IPS-NIHi7 (cell line): ENCODE data around the gene NEUROD2.
A peak's percentile ranks its signal among the peaks of the same experiment; 100 is the strongest.

ENCODE experiments used
- DNase-seq: peaks from one replicate; pipeline ENCODE4 v3.0.0; 2012; ENCODE audit warnings: mixed read lengths; ENCODE audit errors: extremely low spot score

Gene NEUROD2

DNA sequence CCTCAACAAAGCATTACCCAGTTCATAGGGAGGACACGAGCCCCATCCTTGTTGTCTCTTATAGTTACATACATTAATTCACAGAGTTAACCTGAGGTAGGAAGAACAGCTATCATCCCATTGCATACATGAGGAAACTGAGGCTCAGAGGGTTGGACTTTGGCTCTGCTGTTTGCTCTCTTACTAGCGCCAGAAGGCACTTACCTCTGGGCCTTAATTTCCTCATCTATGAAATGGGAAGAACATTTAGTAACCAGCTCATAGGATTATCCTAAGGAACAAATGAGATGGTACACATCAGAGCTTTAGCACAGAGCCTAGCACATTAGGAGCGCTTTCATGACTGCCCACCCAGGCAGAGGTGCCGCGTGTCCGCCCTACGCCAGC, 27.6 kb downstream of the NEUROD2 start:
- no peak for DNase-seq

DNA sequence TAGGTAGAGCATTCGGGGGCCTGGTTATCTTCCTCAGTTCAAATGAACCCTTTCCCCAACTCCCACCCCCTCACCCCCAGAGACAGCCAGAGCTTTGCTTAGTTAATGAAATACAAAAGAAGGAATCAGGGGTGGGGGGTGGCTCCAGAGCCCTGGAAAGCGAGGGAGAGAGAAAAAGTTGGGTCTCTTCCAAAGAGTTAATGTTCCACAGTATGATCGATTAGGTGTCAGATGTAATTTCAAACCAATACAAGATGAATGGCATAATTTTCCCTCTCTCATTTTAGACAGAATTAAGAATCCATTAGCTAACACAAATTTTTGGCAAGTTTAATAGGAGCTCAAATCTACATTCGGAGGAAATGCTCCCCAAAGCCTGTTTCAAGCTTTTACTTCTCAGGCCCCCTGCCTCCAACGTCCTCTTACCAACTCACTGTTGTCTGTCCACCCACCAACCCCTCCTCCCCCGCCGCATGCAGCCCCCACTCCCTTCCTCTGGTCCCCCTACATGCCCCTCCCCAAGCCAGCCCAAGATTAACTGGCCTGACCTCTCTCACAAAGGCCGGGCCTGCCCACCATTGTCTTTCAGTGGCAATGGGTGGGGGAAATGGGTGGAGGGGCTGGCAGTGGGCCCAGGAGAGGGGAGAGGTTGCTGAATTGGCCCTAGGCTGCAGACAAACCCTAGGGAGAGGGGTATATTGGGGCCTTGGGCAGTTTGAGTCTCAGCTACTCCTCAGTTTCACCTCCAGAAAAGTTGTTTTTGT, 28.2 kb downstream of the NEUROD2 start:
- peak; percentile 85 for DNase-seq

DNA sequence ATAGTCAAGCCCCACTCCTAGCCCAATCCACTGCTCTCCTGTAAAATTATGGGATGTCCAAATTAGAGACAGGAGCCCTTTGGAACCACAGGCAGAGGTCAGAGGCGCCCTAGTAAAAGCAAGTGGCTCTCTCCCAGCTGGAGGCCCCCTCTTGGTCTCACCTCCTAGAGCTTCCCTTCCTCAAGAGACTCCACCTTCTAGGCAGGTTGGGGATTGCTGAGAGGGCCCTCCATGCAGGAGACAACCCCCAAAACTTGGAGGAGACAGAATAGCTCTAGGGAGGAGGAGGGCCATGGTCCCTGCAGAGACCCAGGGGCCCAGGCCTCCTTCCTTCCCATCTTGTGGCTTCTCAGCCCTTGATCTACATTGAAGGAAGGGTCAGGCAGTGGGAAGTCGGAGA, 29.4 kb downstream of the NEUROD2 start:
- no peak for DNase-seq

DNA sequence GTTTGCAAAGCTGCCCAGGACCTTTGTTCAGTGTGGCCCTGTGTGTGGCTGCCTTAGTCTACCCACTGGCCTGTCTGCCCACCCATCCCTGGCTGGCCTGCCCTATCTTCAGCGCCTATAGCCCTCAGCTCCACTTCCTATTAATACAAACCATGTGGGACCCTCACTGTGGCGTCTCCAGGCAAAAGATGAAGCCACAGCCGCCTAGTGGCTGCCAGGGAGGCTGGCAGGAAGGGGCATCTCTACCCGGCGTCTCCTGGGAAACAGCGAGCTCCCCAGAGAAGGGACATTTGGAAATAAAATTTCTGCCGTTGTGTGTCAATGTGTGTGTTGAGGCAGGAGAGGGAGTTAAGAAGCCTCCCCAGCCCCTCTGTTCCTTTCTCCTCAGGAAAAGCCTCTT, 31.5 kb downstream of the NEUROD2 start:
- DNase-seq, result peak; percentile 67

DNA sequence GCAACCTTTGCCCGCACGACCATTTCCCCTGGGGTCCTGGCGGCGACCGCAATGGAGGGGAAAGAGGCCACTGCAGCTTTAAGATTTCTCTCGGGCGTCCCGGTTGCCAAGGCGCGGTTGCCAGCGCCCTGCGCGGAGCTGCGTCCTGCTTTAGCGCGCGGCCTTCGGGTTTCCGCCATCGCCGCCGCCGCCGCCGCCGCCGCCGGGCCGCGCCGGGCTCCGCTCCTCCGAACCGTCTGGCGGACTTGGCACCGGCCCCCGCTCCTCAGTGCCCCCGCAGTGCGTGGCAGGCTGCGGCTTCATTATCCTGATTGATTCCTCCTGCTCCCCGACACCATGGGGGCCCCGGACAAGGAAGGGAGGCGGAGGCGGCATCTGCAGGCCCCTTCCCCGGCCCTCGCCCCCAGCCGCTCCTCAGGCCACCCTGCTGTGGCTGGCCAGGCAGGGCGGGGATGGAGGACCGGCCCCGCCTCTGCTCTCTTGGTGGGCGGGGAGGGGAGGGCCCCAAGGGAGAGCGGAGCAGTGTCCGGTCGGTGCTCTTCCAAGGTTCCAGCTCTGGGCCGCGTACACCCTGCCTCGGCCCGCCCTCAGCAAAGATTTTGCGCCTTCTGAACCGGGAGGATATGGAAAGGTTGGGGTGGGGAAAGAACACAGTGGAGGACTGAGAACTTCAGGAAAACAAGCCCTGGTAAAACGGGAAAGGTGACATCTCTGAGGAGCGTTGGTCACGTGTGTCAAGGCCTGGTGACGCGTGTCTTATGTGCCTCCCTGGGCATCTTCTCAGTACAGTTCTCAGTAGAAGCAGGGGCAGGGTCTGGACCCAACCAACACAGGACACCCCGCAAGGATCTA, 34.0 kb downstream of the NEUROD2 start:
- DNase-seq, result peak; percentile 94

DNA sequence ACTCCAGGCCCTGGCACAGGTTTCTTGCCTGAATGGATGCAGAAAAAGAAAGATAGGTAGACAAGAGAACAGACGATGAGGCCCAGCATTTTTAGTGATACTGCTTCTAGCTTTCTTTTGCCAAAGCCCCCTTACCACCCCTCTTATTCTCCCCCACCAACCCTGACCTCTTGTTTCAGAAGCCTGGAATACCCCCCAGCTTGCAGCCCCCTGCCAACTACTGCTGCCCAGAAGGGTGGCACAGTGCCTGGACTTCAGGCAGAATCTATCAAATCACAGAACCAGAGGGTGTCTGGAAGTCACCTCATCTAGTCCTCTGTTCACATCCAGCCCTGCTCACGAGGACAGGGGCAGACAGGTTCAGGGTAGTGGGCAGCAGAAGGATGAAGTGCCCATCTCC, 35.6 kb downstream of the NEUROD2 start:
- DNase-seq, result no peak

DNA sequence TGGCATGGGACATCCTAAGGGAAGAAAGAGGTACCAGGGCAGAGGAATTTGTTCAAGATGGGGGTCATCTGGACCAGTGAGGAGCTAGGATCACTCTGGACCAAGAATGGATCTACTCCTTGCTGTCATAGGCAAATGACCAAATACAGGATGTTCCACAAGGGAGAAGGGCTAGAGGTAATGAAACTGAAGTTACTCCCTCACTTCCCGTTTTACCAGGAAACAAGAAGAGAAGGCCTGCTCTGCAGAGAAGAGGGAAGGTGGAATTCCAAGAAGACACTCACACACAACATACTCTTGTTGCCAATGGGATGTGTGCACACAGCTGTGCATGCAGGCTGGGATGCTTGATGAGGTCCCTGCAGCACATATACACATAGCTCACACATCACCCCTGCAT, 38.6 kb downstream of the NEUROD2 start:
- no peak for DNase-seq

DNA sequence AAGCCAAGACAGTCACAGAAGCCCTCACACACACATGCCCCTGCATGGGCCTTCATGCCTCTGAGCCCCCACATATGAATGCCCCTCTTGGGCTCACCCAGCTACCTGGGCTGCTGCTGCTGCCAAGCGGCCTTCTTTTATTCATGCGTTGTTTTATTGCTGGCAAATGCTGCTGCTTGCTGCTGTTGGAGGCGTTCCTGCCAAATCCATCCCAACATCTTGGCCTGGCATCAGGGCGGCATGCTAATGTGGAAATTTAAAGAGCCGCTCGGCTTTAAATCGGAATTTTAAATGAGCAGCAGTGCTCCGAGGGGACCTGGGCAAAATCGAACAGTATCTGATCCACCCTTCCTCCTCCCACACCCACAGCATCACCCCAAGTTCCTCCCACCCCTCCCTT, 39.0 kb downstream of the NEUROD2 start:
- no peak for DNase-seq

DNA sequence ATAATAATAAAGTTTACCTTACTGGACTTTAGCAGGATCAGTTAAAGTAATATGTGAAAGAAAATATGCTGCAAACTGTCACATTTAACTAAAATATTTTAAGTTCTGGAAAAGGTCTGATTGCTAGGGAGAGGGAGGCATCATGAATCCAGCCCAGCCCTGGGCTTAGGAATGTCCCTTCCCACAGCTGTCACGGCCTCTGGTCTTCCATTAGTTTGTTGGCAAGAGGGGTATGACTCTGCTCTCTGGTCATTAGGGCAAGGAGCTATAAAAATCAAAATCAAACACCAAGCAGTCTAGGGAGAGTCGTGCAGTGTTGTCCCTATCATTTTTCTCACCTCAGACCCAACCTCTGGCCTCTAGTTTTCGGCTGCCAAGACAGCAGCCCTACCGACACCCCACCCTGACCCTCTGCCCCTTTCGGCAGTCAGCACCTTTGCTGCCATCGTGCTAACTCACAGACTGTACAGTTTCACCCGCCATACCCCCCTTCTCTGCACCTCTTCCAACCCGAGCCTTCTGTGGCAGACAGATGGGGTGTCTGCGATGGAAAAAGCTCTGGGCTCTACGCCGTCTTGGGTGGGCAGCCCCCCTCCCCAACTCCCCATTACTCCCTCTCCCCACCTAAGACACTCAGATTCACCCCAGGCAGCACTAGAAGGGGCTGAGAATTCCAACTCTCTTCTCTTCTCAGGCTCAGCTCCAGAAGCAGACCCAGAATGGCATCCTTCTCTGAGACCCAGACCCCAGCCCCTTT, 41.4 kb downstream of the NEUROD2 start:
- DNase-seq, result no peak

DNA sequence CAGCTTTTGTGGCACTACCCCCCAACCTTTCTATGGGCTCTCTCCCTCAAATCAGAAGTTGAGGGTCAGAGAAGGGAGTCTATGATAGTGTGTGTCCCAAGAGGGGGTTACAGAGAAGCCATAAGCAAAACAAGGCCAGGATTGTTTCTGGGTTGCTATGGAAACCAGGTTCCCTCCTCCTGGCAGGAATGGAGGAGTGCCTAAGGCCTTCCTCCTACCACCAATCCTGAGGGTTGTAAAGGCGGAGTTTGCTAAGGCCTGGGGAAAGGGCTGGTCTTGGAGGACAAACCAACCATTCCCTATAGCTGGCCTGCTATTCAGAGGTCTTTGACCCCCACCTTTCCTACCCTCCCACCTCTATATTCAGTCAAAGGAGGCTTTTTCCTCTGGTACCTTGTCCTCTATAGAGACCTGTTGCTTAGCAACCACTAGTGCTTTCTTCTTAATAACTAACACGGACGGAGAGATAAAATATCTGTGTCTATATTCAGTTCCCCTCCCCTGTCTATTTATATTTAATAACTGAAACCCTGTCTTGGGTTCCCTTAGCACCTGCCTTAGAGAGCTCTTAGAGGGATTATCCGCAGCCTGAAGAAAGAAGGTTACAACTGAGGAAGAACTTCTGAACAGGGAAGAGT, 43.4 kb downstream of the NEUROD2 start:
- peak; percentile 91 for DNase-seq

DNA sequence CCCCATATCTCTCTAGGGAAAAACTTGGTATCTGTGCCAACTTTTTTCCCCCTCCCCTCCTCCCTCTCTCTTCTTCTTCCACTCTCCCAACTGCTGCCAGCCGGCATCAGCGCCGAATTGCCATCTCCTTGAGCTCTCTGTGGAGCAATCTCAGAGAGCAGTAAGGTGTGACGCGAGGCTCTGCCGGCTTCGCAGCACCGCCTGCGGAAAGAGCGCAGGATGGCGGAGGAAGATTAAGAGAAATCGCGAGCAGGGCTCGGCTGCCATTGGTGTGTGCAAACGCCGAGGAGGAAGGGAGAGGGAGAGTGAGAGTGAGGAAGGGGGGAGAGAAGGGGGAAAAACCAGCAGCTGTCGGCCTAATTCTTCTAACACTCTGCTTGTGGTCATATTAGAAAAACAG, 44.2 kb downstream of the NEUROD2 start:
- peak; percentile 63 for DNase-seq

DNA sequence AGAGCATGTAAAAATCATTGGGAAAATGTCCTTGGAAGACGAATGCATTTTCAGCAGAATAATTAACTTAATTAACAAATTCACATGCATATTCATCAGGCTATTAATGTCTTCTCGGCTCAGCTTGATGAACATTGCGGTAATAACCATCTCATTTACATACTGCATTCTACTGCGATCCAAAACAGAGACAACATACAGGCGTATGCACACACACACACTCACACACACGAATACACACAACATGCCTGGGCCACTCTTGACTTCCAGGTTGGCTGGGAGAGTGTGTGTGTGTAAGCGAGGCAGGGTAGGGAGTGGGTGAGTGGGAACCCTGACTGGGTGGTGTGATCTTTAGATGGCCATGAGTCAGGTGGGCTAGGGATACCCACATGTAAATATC, 44.7 kb downstream of the NEUROD2 start:
- no peak for DNase-seq

DNA sequence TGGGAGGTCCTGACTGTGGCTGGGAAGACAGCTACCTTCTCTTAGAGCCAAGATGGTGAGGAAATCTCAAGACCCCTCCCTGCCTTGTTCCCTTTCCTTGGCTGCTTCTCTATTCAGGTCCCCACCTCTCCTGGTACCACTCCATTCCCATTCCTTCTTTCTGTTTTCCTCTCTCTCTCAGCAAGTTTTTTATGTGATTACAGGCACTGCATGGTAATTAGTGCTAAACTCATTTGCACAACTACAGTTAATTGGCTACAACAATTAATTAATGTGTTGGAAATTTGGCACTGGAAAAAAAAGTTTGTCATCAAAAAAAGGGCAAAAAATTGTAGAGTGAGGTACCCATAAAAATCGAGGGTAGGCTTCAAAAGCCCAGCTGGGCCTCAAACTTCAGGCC, 45.3 kb downstream of the NEUROD2 start:
- DNase-seq, result no peak

DNA sequence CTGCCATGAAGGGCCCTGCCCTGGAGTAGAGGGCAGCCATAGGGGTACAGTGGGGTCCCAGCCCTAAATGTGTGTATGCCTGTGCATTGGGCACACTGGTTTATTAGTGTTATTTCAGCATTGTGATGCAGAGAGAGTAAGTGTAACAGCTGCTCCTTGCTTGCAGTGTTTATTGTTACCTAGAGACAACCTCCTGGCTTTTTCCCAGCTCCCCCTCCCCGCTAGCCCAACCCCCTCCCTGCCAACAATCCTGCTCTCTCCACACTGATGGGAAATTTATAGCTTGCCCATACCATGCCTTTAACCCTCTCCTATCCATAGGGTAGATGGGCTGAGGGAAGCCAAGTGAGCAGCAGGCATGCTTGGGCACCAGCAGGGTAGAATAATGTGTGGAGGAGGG, 51.3 kb downstream of the NEUROD2 start:
- DNase-seq, result no peak

DNA sequence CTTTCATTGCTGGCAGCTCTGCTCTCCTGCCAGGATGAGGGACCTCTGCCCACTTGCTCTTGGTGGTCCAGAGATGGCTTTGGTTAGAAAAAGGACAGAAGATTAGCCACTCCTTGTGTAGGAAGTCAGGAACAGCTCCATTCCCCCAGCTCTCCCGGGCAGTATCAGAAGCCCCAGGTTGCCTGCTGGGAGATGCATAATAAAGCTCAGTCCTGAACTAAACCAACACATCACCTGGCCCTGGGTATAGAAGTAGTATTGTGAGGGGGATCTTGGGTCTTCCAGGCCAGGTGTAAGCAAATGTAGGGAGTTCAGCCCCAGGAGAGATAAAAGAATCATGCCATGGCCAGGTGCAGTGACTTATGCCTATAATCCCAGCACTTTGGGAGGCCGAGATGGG, 52.4 kb downstream of the NEUROD2 start:
- peak; percentile 26 for DNase-seq
